KMS-11 (cell line): Measurements from ENCODE around the gene SSNA1.

Experiments
- H2AFZ ChIP-seq: fragments of 200-600 bp; sonication (generic); 2 replicates; pipeline ENCODE4 v1.6.1; 2016; ENCODE audit warnings: antibody characterized with exemption, mixed run types, low read depth
- H3K27ac ChIP-seq: fragments of 200-600 bp; sonication (generic); 2 replicates; pipeline ENCODE4 v1.6.1; 2016; ENCODE audit warnings: mild to moderate bottlenecking, mixed run types
- H3K27me3 ChIP-seq: fragments of 200-600 bp; sonication (generic); 2 replicates; pipeline ENCODE4 v1.6.1; 2017; ENCODE audit warnings: mild to moderate bottlenecking, low read depth, mixed run types, moderate library complexity; ENCODE audit not compliant: insufficient read depth
- H3K36me3 ChIP-seq: fragments of 200-600 bp; sonication (generic); 2 replicates; pipeline ENCODE4 v1.6.1; 2017; ENCODE audit warnings: mild to moderate bottlenecking, mixed run types; ENCODE audit not compliant: insufficient read depth
- H3K4me1 ChIP-seq: fragments of 200-600 bp; sonication (generic); 2 replicates; pipeline ENCODE4 v1.6.1; 2016; ENCODE audit warnings: mild to moderate bottlenecking, low read depth, mixed run types; ENCODE audit not compliant: poor library complexity, severe bottlenecking
- H3K4me2 ChIP-seq: fragments of 200-600 bp; sonication (generic); 2 replicates; pipeline ENCODE4 v1.7.0; 2016; ENCODE audit warnings: mild to moderate bottlenecking, mixed run types
- H3K4me3 ChIP-seq: fragments of 200-600 bp; sonication (generic); IDR thresholded peaks from 2 replicates; pipeline ENCODE4 v1.6.1; 2017; ENCODE audit warnings: low read depth, low read length, mixed read lengths; ENCODE audit not compliant: insufficient read depth
- H3K79me2 ChIP-seq: fragments of 200-600 bp; sonication (generic); 2 replicates; pipeline ENCODE4 v1.6.1; 2016; ENCODE audit warnings: low read depth, mixed run types; ENCODE audit not compliant: insufficient read depth
- H3K9ac ChIP-seq: fragments of 200-600 bp; sonication (generic); 2 replicates; pipeline ENCODE4 v1.6.1; 2016; ENCODE audit warnings: mild to moderate bottlenecking, mixed run types
- H4K20me1 ChIP-seq: fragments of 200-600 bp; sonication (generic); 2 replicates; pipeline ENCODE4 v1.6.1; 2016; ENCODE audit warnings: mild to moderate bottlenecking, mixed run types; ENCODE audit not compliant: insufficient read depth
- CTCF ChIP-seq: fragments of 200-600 bp; sonication (generic); conservative IDR thresholded peaks from 2 replicates; pipeline ENCODE4 v1.6.1; 2017; ENCODE audit warnings: low read depth, mild to moderate bottlenecking, antibody characterized with exemption, low read length, moderate library complexity, mixed read lengths

SSNA1 gene

GRCh38 chr9:137195525-137196220 is 7.2 kb downstream of the SSNA1 start:
- H3K79me2 ChIP-seq, result no peaks in the 10 kb centered on the region
- H4K20me1 ChIP-seq, result no peaks in the 10 kb centered on the region
- H3K36me3 ChIP-seq, result no peaks in the 10 kb centered on the region
- no peak overlapping the region for H3K9ac ChIP-seq
- no peak for TF ChIP-seq CTCF
- peaks cover 5% of the 10 kb centered on the region for H3K4me1 ChIP-seq
- no peak overlapping the region for H3K4me3 ChIP-seq
- H2AFZ ChIP-seq, result no peak overlapping the region
- no peak overlapping the region for H3K27ac ChIP-seq
- no peaks in the 10 kb centered on the region for H3K27me3 ChIP-seq
- H3K4me2 ChIP-seq, result no peak overlapping the region

DNA sequence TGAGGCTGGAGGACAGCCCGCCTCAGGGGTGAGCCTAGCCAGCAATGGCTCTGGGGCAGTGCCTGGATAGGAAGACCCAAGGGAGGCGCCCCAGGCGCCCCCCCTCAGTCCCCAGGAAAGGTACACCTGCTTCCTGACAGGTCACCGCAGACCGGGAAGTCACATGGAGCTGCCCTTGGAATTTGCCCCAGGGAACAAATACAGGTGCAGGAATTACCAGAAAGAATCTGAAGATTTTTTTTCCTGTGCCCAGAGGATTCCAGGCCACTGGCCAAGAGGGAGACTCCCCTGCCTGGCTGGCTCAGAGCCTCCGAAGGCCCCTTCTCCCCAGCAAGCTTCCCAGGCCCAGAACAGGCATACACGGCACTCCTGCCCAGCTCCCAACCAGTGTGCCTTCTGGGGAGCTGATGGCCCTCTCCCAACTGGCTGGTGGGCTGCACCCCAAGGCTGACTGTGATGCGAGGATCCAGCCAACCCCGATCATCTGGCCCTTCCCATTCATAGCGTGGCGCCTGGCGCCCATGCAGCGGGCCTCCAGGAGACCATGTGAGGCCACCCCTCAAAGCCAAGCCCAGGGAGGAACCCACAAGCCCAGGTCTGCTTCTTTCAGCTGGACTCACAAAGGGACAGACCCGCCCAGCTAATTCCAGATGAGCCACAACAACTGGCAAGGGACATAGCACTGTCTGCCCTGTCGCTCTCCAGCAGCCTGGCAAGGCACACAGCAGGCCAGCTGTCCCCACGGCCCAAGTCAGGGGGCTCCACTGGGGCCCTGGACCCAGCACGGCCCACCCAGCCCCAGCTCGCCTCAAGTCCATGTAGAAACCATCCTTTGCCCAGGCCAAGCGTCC is 9.8 kb downstream of the SSNA1 start:
- H2AFZ ChIP-seq, result no peak overlapping the region
- H3K27me3 ChIP-seq, result no peaks in the 10 kb centered on the region
- H3K36me3 ChIP-seq, result no peaks in the 10 kb centered on the region
- 0 out of 2 replicates have a peak, but pooled peaks cover 11% of the 10 kb centered on the region for H3K79me2 ChIP-seq
- no peaks in the 10 kb centered on the region for H4K20me1 ChIP-seq
- no peak overlapping the region for H3K4me2 ChIP-seq
- H3K27ac ChIP-seq, result no peak overlapping the region
- H3K9ac ChIP-seq, result no peak overlapping the region
- no peak for TF ChIP-seq CTCF
- H3K4me3 ChIP-seq, result no peak overlapping the region
- H3K4me1 ChIP-seq, result peaks cover 15% of the 10 kb centered on the region

- peaks cover 13% of the 10 kb centered on the region; the same call in 1 of the 2 replicates for H3K79me2 ChIP-seq
- no peak overlapping the region for H3K9ac ChIP-seq
- H3K4me1 ChIP-seq, result peaks cover 17% of the 10 kb centered on the region
- no peak overlapping the region for H3K27ac ChIP-seq
- no peak for TF ChIP-seq CTCF
- H3K4me3 ChIP-seq, result no peak overlapping the region
- no peaks in the 10 kb centered on the region for H3K27me3 ChIP-seq
- H3K36me3 ChIP-seq, result no peaks in the 10 kb centered on the region
- 0 out of 2 replicates have a peak overlapping the region, but pooled peaks have one; percentile 51 for H3K4me2 ChIP-seq
- no peaks in the 10 kb centered on the region for H4K20me1 ChIP-seq
- H2AFZ ChIP-seq, result no peak overlapping the region
Observed at GRCh38 chr9:137198902-137199283, 10.4 kb downstream of the SSNA1 start.

DNA sequence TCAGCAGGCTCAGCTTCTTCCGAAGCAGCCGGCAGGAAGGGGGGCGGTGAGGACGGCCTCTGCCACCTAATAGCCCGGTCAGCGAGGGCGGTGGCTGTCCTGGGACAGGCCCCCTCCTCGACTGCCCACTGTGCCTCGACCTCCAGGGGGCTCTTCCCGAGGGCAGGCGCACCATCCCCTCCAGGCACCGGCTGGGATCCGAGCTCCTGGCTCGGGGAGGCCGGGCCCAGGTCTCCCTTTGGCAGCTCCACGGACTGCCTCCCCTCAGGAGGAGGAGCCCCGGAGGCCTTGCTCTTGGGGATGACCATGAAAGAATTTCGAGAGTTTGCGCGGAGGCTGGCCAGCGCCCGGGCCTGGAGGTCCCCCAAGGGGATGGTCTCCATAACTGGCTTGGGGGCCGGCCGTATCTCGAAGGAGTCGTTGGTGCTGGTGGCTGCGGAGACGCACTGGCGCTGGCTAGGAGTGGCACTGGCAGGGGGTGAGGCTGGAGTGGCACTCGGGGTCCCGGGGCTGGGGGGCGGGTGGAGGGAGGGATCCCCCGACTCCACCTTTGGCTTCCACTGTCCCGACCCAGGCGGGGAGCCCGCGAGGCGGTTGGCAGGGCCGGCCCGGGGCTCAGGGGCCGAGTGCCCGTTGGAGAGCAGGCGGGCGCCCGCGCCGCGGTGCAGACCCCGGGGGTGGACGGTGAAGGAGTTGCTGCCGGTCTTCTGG is 11.1 kb downstream of the SSNA1 start:
- Histone ChIP-seq H2AFZ (no peak overlapping the region), H3K4me2 (peak overlapping the region; percentile 51; the same call in 1 of the 2 replicates), H3K4me1 (peaks cover 23% of the 10 kb centered on the region), H3K9ac (no peak overlapping the region), H3K27ac (no peak overlapping the region), H4K20me1 (no peaks in the 10 kb centered on the region), H3K36me3 (no peaks in the 10 kb centered on the region), H3K4me3 (no peak overlapping the region), H3K79me2 (peaks cover 19% of the 10 kb centered on the region), H3K27me3 (no peaks in the 10 kb centered on the region)
- TF ChIP-seq CTCF, result no peak
